ENCODE data around the gene SDC4. TPM values are rescaled to one million over a fixed set of nuclear protein-coding genes. Genes with fewer than 3 reads are reported as not detected.

Gene SDC4
- polyA plus RNA-seq, 1 of the 3 experiments (the other 2 are of a cell fraction), result 131 TPM

- ChIA-PET POLR2A (interaction anchor here (0.6 kb wide), 1 partner anchor 55 kb away, joined by 3 read pairs; no protein-coding TSS in a partner anchor), CTCF (interaction anchor here (0.6 to 8.1 kb wide), 11 partner anchors 8 to 471 kb away, joined by 3 to 100 read pairs (median 5); no protein-coding TSS in a partner anchor)
- Histone ChIP-seq H3K9me2 (no peaks in the 10 kb centered on the region), H3K4me3 (ENCODE audit: low read depth in 2 of 2, low read length in 1 of 2) (no peak overlapping the region), H3K27me3 (ENCODE audit: insufficient read depth) (no peaks in the 10 kb centered on the region; the same call in 1 of the 2 replicates), H3K9ac (no peak overlapping the region), H4K20me1 (ENCODE audit: insufficient read depth) (no peaks in the 10 kb centered on the region), H3F3A (replicated peaks; ENCODE audit: insufficient read depth) (no peaks in the 10 kb centered on the region), H2AFZ (ENCODE audit: low read depth) (no peak overlapping the region), H3K36me3 (replicated peaks in 1 of 2; ENCODE audit: control insufficient read depth in 1 of 2, insufficient read depth in 2 of 2, low read length in 1 of 2) (no peaks in the 10 kb centered on the region), H3K9me3 (no peaks in the 10 kb centered on the region), H3K4me1 (ENCODE audit: control insufficient read depth in 1 of 2, insufficient read depth in 2 of 2, low read depth in 1 of 2, low read length in 1 of 2) (no peaks in the 10 kb centered on the region; a peak in 2 of 4 replicates), H3K4me2 (no peak overlapping the region), H3K27ac (ENCODE audit: low read depth in 2 of 2, low read length in 1 of 2) (no peak overlapping the region), H3K79me2 (ENCODE audit: insufficient read depth) (no peaks in the 10 kb centered on the region)
- 0% methylated on average over 2 of the region's 4 CpGs for WGBS (ENCODE audit: low lambda C conversion rate)
- TF ChIP-seq CTCF (IDR thresholded peaks at IDR 0.05) (peak; percentile 52), EZH2phosphoT487 (IDR thresholded peaks at IDR 0.05; ENCODE audit: borderline replicate concordance, low read depth) (no peak), NRF1 (IDR thresholded peaks at IDR 0.05; ENCODE audit: low read depth, low read length) (no peak)
- DNase-seq, result peak; percentile 79
Observed at GRCh38 chr20:45300961-45301360, 47.3 kb downstream of the SDC4 start.

GRCh38 chr20:45299786-45300185 is 48.4 kb downstream of the SDC4 start:
- H3K4me2 ChIP-seq, result no peak overlapping the region
- no peaks in the 10 kb centered on the region for H3K9me2 ChIP-seq
- DNase-seq, result no peak
- no peak overlapping the region for H3K27ac ChIP-seq (ENCODE audit: low read depth in 2 of 2, low read length in 1 of 2)
- H3K27me3 ChIP-seq (ENCODE audit: insufficient read depth), result no peaks in the 10 kb centered on the region
- H4K20me1 ChIP-seq (ENCODE audit: insufficient read depth), result no peaks in the 10 kb centered on the region
- no peaks in the 10 kb centered on the region for H3K9me3 ChIP-seq
- no peak overlapping the region for H2AFZ ChIP-seq (ENCODE audit: low read depth)
- no peaks in the 10 kb centered on the region; a peak in 2 of 4 replicates for H3K4me1 ChIP-seq (ENCODE audit: control insufficient read depth in 1 of 2, insufficient read depth in 2 of 2, low read depth in 1 of 2, low read length in 1 of 2)
- no peak overlapping the region for H3K9ac ChIP-seq
- 78% methylated on average over 6 of the region's 6 CpGs for WGBS (ENCODE audit: low lambda C conversion rate)
- TF ChIP-seq TAF1 (IDR thresholded peaks at IDR 0.05; ENCODE audit: borderline replicate concordance, low read depth, low read length) (no peak), MAX (IDR thresholded peaks at IDR 0.05; ENCODE audit: low read depth) (no peak), NRF1 (IDR thresholded peaks at IDR 0.05; ENCODE audit: low read depth, low read length) (no peak), RFX5 (IDR thresholded peaks at IDR 0.05; ENCODE audit: low read length) (no peak), SMC3 (IDR thresholded peaks at IDR 0.05; ENCODE audit: low read depth, low read length) (no peak), FOSL2 (IDR thresholded peaks at IDR 0.05; ENCODE audit: borderline replicate concordance, low read depth) (no peak), POLR2AphosphoS5 (IDR thresholded peaks at IDR 0.05; ENCODE audit: low read depth, low read length) (no peak), RCOR1 (IDR thresholded peaks at IDR 0.05; ENCODE audit: low read length) (no peak), GATA2 (CRISPR knock-in tag; IDR thresholded peaks at IDR 0.05) (no peak), TEAD4 (IDR thresholded peaks at IDR 0.05; ENCODE audit: borderline replicate concordance, insufficient read depth) (no peak), FOXJ3 (CRISPR knock-in tag; IDR thresholded peaks at IDR 0.05) (no peak), EZH2phosphoT487 (IDR thresholded peaks at IDR 0.05; ENCODE audit: borderline replicate concordance, low read depth) (no peak), RAD21 (IDR thresholded peaks at IDR 0.05; ENCODE audit: low read length) (no peak), YY1 (IDR thresholded peaks at IDR 0.05; ENCODE audit: low read depth) (no peak), ZBTB33 (IDR thresholded peaks at IDR 0.05; ENCODE audit: borderline replicate concordance, low read depth) (no peak), FOXM1 (IDR thresholded peaks at IDR 0.05; ENCODE audit: low read depth) (no peak), SIN3A (IDR thresholded peaks at IDR 0.05; ENCODE audit: borderline replicate concordance, low read depth, low read length) (no peak), EP300 (IDR thresholded peaks at IDR 0.05; ENCODE audit: borderline replicate concordance in 1 of 2, low read depth in 1 of 2, low read length in 1 of 2) (no peak), CTCF (IDR thresholded peaks at IDR 0.05) (no peak), IRF3 (IDR thresholded peaks at IDR 0.05; ENCODE audit: low read depth, low read length) (no peak)
- H3K36me3 ChIP-seq (replicated peaks in 1 of 2; ENCODE audit: control insufficient read depth in 1 of 2, insufficient read depth in 2 of 2, low read length in 1 of 2), result no peaks in the 10 kb centered on the region
- no peaks in the 10 kb centered on the region for H3K79me2 ChIP-seq (ENCODE audit: insufficient read depth)
- no peaks in the 10 kb centered on the region for H3F3A ChIP-seq (replicated peaks; ENCODE audit: insufficient read depth)
- POLR2A ChIA-PET, result no interaction called here
- CTCF ChIA-PET, result interaction anchor here (1.8 to 8.1 kb wide), 2 partner anchors 7 to 18 kb away, joined by 7 to 100 read pairs; no protein-coding TSS in a partner anchor
- H3K4me3 ChIP-seq (ENCODE audit: low read depth in 2 of 2, low read length in 1 of 2), result no peak overlapping the region
